Fibroblast of mammary gland (primary cell): ENCODE results near the gene SCAMP3.
A peak's percentile ranks its signal among the peaks of the same experiment; 100 is the strongest.

ENCODE experiments used
- DNase-seq: peaks from one replicate; pipeline ENCODE4 v3.0.0-alpha.2; 2010; ENCODE audit warnings: low read depth
- H3K4me3 ChIP-seq: 2 replicates; pipeline ENCODE4 v1.5.1; 2011; ENCODE audit warnings: low read depth, mild to moderate bottlenecking, low read length, moderate library complexity; ENCODE audit not compliant: control insufficient read depth
- CTCF ChIP-seq: conservative IDR thresholded peaks from 2 replicates; pipeline ENCODE4 v1.5.1; 2011; ENCODE audit warnings: low read depth, low read length, inconsistent platforms; ENCODE audit not compliant: control insufficient read depth, insufficient read depth

SCAMP3 gene

GRCh38 chr1:155210314-155211104, 51.7 kb downstream of the SCAMP3 start:
- DNase-seq, result no peak
- TF ChIP-seq CTCF, result no peak
- no peak overlapping the region for H3K4me3 ChIP-seq

- DNase-seq, result no peak
- no peak for TF ChIP-seq CTCF
- H3K4me3 ChIP-seq, result peak overlapping the region; percentile 99
Measured at GRCh38 chr1:155209312-155209721, 52.8 kb downstream of the SCAMP3 start.

- peak; percentile 69 for DNase-seq
- peak within 1 kb of the TSS; percentile 99 for H3K4me3 ChIP-seq
- no peak for TF ChIP-seq CTCF
Measured at GRCh38 chr1:155208541-155209311, 53.4 kb downstream of the SCAMP3 start, which contains the start of gene MTX1. Gene MTX1, plus strand, starts transcription at chr1:155208695. Its CDS starts 110 bp downstream, at chr1:155208805.

- H3K4me3 ChIP-seq, result peak within 1 kb of the TSS; percentile 99
- no peak for TF ChIP-seq CTCF
- DNase-seq, result no peak
Measured at GRCh38 chr1:155207806-155208540, 54.2 kb downstream of the SCAMP3 start, which contains the start of gene THBS3. Gene THBS3, minus strand, starts transcription at chr1:155207897. Its CDS starts 21 bp downstream, at chr1:155207876.

GRCh38 chr1:155206891-155207805, 55.0 kb downstream of the SCAMP3 start:
- peak; percentile 94 for TF ChIP-seq CTCF
- peak overlapping the region; percentile 40 for H3K4me3 ChIP-seq
- peak; percentile 76 for DNase-seq
